ENCODE results near the gene HMGCR. TPM values are rescaled to one million over a fixed set of nuclear protein-coding genes. Genes with fewer than 3 reads are reported as not detected.

The HMGCR gene
- total RNA-seq, 1 experiment from 2014 or later, result 22.0 TPM

DNA sequence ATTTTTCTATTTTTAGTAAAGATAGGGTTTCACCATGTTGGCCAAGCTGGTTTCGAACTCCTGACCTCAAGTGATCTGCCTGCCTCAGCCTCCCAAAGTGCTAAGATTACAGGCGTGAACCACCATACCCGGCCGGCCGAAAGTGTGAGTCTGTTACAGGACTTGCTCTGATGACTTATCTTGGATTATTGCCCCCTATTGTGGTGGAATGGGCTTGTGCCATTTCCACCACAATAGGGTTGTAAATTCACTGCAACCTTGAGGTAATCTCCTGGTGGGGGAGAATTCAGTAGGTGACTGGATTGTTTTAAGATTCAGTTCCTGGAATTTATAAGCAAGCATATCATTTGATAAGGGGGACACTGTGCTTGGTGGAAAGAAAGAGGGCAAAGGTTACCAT lies 15.0 kb upstream of the HMGCR start:
- H3K4me1 ChIP-seq (ENCODE audit: insufficient read depth, low read length), result peaks cover 24% of the 10 kb centered on the region
- ChIA-PET POLR2A (ENCODE audit: unreplicated experiment) (no interaction called here), CTCF (no interaction called here)
- H3F3A ChIP-seq (ENCODE audit: low read length, unreplicated experiment), result no peaks in the 10 kb centered on the region
- no peak overlapping the region; the same call in 1 of the 2 replicates for H3K4me2 ChIP-seq (ENCODE audit: low read length)
- BruUV-seq (replicated peaks), result no TSS peak
- peak overlapping the region; percentile 48; the same call in 1 of the 2 replicates for H3K9ac ChIP-seq (ENCODE audit: low read length)
- no peak overlapping the region for H3K4me3 ChIP-seq (ENCODE audit: low read length)
- no peaks in the 10 kb centered on the region for H3K9me3 ChIP-seq (ENCODE audit: low read length)
- H2AFZ ChIP-seq (ENCODE audit: low read length), result no peak overlapping the region
- ATAC-seq (no peak), DNase-seq (no peak)
- H3K36me3 ChIP-seq (ENCODE audit: low read depth, low read length), result no peaks in the 10 kb centered on the region
- no peaks in the 10 kb centered on the region for H3K27me3 ChIP-seq (ENCODE audit: low read length)
- no peaks in the 10 kb centered on the region for H3K9me2 ChIP-seq (replicated peaks; ENCODE audit: low read length)
- H3K79me2 ChIP-seq (ENCODE audit: low read length), result no peaks in the 10 kb centered on the region
- H4K20me1 ChIP-seq (ENCODE audit: low read length), result no peaks in the 10 kb centered on the region
- intact Hi-C loops (cut with micrococcal nuclease), result no loop called here
- TF ChIP-seq EZH2 (IDR thresholded peaks at IDR 0.05; ENCODE audit: low read length, unreplicated experiment) (no peak), EZH2phosphoT487 (IDR thresholded peaks at IDR 0.05; ENCODE audit: borderline replicate concordance, low read length) (no peak)
- TF ChIP-seq, protein P1, sequence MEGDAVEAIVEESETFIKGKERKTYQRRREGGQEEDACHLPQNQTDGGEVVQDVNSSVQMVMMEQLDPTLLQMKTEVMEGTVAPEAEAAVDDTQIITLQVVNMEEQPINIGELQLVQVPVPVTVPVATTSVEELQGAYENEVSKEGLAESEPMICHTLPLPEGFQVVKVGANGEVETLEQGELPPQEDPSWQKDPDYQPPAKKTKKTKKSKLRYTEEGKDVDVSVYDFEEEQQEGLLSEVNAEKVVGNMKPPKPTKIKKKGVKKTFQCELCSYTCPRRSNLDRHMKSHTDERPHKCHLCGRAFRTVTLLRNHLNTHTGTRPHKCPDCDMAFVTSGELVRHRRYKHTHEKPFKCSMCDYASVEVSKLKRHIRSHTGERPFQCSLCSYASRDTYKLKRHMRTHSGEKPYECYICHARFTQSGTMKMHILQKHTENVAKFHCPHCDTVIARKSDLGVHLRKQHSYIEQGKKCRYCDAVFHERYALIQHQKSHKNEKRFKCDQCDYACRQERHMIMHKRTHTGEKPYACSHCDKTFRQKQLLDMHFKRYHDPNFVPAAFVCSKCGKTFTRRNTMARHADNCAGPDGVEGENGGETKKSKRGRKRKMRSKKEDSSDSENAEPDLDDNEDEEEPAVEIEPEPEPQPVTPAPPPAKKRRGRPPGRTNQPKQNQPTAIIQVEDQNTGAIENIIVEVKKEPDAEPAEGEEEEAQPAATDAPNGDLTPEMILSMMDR (conservative IDR thresholded peaks at IDR 0.05; ENCODE audit: low read depth, low read length), result no peak
- peak overlapping the region; percentile 94 for H3K27ac ChIP-seq (ENCODE audit: low read length)

DNA sequence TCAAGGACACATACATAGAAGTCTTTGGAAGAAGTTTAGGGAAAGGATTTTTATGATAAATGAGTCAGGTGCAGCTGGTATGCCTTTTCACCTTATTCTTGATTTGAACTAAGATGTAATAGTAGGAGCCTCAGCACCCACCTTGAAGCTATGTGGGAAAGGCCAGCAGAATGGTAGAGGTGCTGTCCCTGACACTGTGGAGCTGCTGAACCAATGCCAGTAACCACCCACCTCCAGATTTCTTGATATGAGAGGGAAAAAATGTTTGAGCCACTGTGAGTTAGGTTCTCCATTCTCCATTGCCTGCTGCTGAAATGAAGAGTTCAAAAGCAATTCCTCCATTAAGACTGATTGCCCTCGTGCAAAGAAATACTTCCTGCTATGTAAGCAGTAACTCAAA lies 12.2 kb upstream of the HMGCR start:
- ATAC-seq (no peak), DNase-seq (no peak)
- intact Hi-C loops (cut with micrococcal nuclease), result no loop called here
- Histone ChIP-seq H3K4me1 (ENCODE audit: insufficient read depth, low read length) (peaks cover 24% of the 10 kb centered on the region), H3F3A (ENCODE audit: low read length, unreplicated experiment) (no peaks in the 10 kb centered on the region), H3K79me2 (ENCODE audit: low read length) (no peaks in the 10 kb centered on the region), H3K27me3 (ENCODE audit: low read length) (no peaks in the 10 kb centered on the region), H3K9me2 (replicated peaks; ENCODE audit: low read length) (no peaks in the 10 kb centered on the region), H3K4me2 (ENCODE audit: low read length) (no peak overlapping the region), H2AFZ (ENCODE audit: low read length) (no peak overlapping the region), H3K27ac (ENCODE audit: low read length) (no peak overlapping the region), H3K9ac (ENCODE audit: low read length) (no peak overlapping the region), H3K4me3 (ENCODE audit: low read length) (no peak overlapping the region), H4K20me1 (ENCODE audit: low read length) (no peaks in the 10 kb centered on the region), H3K9me3 (ENCODE audit: low read length) (no peaks in the 10 kb centered on the region), H3K36me3 (ENCODE audit: low read depth, low read length) (no peaks in the 10 kb centered on the region)
- BruUV-seq (replicated peaks), result no TSS peak
- CTCF ChIA-PET, result no interaction called here
- POLR2A ChIA-PET (ENCODE audit: unreplicated experiment), result no interaction called here
- TF ChIP-seq EZH2 (IDR thresholded peaks at IDR 0.05; ENCODE audit: low read length, unreplicated experiment), result no peak
- TF ChIP-seq EZH2phosphoT487 (IDR thresholded peaks at IDR 0.05; ENCODE audit: borderline replicate concordance, low read length), result no peak
- TF ChIP-seq, protein P1 (conservative IDR thresholded peaks at IDR 0.05; ENCODE audit: low read depth, low read length), result no peak

DNA sequence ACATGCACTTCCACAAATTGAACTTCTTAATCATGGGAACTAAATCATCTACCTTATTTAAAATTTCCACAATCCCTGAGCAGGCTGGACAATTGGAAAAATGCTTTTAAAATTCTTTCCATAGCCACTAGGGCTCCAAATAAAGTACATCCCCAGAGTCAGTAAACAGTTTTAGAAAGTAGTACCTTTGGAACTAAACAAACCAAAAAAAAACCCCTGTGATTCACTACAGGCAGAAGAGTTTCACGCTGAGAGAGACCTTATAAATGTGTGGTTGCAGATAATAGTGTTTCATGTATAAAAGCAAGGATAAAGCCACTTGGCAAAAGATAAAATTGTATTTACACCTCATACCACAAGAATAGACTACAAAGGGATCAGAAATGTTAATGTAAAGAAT lies 11.8 kb upstream of the HMGCR start:
- no peak overlapping the region for H3K4me2 ChIP-seq (ENCODE audit: low read length)

More for the DNA sequence above, 11.8 kb upstream of the HMGCR start:
- Histone ChIP-seq H3K9ac (ENCODE audit: low read length) (no peak overlapping the region), H2AFZ (ENCODE audit: low read length) (no peak overlapping the region), H3F3A (ENCODE audit: low read length, unreplicated experiment) (no peaks in the 10 kb centered on the region), H3K9me3 (ENCODE audit: low read length) (no peaks in the 10 kb centered on the region), H3K4me3 (ENCODE audit: low read length) (no peak overlapping the region), H3K9me2 (replicated peaks; ENCODE audit: low read length) (no peaks in the 10 kb centered on the region), H4K20me1 (ENCODE audit: low read length) (no peaks in the 10 kb centered on the region), H3K4me1 (ENCODE audit: insufficient read depth, low read length) (peaks cover 19% of the 10 kb centered on the region), H3K27me3 (ENCODE audit: low read length) (no peaks in the 10 kb centered on the region), H3K27ac (ENCODE audit: low read length) (no peak overlapping the region), H3K79me2 (ENCODE audit: low read length) (no peaks in the 10 kb centered on the region), H3K36me3 (ENCODE audit: low read depth, low read length) (no peaks in the 10 kb centered on the region)
- ChIA-PET CTCF (no interaction called here), POLR2A (ENCODE audit: unreplicated experiment) (no interaction called here)
- DNase-seq (no peak), ATAC-seq (no peak)
- intact Hi-C loops (cut with micrococcal nuclease), result no loop called here
- TF ChIP-seq EZH2phosphoT487 (IDR thresholded peaks at IDR 0.05; ENCODE audit: borderline replicate concordance, low read length), result no peak
- TF ChIP-seq EZH2 (IDR thresholded peaks at IDR 0.05; ENCODE audit: low read length, unreplicated experiment), result no peak
- TF ChIP-seq, protein P1 (conservative IDR thresholded peaks at IDR 0.05; ENCODE audit: low read depth, low read length), result peak; percentile 26; the same call in 1 of the 2 replicates
- no TSS peak for BruUV-seq (replicated peaks)

Data from PC-3 (cell line).